ENCODE measurements around the gene CTNND2.

The CTNND2 gene

GRCh38 chr5:10987925-10988504, 916.2 kb downstream of the CTNND2 start:
- DNase-seq (ENCODE audit: low spot score): peak; percentile 36

- no peak for DNase-seq (ENCODE audit: low spot score)
These were observed 916.8 kb downstream of the CTNND2 start for GRCh38 chr5:10987276-10987924.

- DNase-seq (ENCODE audit: low spot score): no peak
These were observed 918.5 kb downstream of the CTNND2 start for GRCh38 chr5:10985721-10986110.

DNA sequence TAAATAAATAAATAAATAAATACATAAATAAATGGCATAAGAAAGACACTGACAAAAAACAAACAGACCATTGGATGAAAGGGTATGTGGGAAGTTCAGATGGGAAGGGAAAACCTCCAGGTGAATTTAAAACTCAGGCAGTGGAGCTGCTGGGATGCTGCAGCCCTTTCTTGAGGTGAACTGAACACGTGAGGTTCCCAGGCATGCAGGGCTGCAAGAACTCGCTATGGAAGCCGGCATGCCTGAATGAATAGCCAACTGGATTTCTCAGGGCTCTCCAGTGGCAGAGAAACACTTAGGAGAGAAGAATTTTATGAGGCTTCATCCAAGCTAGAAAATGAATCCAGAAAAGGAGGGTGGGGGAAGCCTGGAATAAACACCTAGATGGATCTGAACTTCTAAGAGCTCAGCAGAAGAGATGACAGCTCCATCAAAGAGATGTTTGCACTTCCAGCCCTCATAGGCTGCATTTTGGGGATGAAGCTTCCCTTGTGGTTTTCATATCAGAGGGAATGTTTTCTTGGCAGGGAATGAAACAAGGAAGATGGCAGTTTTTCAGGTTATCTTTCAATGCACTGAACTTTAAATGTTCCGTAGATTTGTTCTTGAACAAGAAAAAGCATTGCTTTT, 919.0 kb downstream of the CTNND2 start:
- no peak for DNase-seq (ENCODE audit: low spot score)

DNA sequence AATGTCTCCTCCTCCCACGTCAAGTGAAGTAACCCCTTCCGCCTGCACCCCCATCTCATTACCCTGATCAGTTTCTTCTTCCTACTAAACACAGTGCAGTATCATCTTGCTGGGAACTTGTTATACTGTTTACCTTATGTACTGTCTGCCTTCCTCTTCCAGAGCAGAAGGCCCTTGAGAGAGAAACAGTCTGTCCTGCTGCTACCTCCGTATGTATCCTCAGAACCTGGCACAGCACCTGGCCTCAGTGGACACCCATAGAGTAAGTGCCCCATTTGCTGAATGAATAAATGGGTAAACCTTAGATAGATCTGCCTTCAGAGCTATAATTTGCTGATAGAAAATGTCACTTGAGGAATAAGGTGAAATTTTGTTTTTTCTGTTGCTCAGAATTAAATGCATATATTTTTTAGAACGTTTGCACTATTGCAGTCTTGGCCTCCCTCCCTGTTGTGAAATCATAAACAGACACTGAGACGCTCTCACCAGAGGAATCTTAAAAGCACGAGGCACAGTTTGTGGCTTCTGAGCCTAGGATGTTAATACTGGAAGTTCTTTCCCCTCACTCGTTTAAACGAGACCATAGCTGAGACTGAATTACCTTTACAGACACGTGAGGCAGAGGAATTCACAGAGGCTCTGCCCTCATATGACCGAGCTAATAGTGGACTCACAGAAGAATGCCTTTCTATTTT, 920.1 kb downstream of the CTNND2 start:
- DNase-seq (ENCODE audit: low spot score): no peak

DNA sequence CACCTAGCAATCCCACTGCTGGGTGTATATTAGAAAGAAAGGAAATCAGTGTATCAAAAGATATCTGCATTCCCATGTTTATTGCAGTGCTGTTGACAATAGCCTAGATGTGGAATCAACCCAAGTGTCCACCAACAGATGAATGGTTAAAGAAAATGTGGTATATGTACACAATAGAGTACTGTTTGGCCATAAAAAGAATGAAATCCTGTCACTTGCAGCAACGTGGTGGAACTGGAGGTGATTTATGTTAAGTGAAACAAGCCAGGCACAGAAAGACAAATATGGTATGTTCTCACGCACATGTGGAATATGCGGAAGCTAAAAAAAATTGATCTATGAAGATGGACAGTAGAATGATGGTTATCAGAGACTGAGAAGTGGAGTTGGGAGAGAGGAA, 921.6 kb downstream of the CTNND2 start:
- no peak for DNase-seq (ENCODE audit: low spot score)

DNA sequence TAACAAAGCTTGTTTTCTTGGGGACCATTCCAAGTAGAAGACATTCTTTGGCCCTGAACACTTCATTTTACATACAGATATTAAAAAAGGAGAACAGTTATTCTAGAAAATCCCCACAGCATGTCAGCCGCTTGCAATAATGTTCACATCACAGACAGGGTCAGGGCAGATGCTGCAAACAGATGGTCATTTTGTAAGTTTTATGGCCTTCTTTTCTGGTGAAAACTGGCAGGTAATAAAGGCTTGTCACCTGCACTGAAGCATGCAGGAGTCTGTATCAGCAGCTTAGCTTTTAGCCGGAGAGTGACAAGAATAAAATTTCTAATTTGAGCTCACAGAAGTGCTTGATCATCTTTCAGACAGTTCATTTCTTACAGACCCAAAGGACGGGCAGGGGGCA, 922.3 kb downstream of the CTNND2 start:
- DNase-seq (ENCODE audit: low spot score): no peak

DNA sequence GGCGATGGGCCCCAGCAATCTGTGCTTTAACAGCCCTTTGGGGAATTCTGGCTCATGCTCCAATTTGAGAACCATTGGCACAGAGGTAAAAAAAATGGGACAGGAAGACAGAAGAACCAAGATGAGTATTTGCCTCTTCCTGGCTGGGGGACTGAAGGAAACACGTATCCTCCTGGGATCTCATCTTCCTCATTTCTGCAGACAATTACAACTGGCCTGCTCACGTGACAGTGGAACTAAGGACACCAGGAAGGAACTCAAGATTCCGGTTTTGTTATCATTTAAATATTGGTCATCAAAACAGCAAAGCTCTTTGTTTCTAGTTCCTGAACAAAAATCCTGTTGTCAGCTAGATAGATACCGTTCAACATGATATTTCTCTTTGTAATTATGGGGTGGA, 927.2 kb downstream of the CTNND2 start:
- no peak for DNase-seq (ENCODE audit: low spot score)

GRCh38 chr5:10975945-10976344, 928.3 kb downstream of the CTNND2 start:
- no peak for DNase-seq (ENCODE audit: low spot score)

GRCh38 chr5:10974850-10975249, 929.4 kb downstream of the CTNND2 start:
- no peak for DNase-seq (ENCODE audit: low spot score)

DNA sequence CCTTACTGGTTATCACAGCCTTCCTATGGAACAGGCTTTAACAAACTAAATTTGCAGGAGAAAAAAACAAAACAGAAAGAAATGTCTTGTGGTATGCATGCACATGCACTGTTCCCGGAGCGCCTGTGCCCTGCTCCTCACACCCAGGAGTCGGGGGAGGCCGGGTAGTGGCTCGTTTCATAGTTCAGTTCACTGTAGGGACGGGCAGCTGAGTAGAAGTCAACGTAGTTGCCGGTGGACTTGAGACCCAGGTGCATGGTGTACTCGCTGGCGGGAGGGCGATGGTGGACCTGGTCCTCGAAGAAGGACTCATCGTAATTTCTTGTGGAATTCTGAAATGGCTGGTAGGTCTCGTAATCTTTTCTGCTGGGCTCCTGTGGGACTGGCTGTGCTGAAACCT, 930.9 kb downstream of the CTNND2 start:
- no peak for DNase-seq (ENCODE audit: low spot score)

DNA sequence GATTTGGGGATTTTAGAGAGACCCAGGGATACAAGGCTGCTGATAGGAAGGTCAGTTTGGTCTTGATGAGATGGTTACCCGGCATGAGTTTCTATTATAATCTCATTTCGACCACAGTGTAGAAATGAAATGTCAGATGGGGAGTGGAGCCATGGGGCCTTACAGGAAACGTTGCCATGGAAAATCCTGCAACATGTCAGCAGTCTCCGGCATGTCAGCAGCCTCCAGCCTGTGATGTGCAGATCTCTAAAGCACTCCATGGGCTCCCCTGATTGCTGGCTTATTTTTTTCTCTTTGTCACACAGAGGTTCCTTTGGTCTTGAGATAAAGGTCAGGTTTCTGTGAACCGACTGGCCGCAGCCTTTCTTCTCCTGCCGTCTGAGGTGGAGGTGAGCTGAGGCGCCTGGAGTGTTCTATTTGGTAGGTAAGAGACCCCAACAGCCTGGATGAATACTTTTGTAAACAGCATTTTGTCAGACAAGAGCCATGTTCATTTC, 934.5 kb downstream of the CTNND2 start:
- DNase-seq (ENCODE audit: low spot score): no peak

- DNase-seq (ENCODE audit: low spot score): no peak
These were observed 939.4 kb downstream of the CTNND2 start for GRCh38 chr5:10964806-10965205.

DNA sequence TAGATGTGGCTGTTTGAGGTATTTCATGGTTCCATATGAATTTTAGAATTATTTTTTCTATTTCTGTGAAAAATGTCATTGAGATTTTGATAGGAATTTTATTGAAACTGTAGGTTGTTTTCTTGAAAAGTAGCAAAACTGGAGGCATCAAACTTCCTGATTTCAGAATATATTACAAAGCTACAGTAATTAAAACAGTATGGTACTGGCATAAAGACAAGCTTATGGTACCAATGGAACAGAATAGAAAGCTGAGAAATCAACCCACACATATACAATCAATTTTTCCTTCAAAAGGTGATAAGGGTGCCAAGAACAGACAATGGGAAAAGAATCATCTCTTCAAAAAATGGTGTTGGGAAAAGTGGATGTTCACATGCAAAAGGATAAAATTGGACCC, 945.5 kb downstream of the CTNND2 start:
- no peak for DNase-seq (ENCODE audit: low spot score)

DNA sequence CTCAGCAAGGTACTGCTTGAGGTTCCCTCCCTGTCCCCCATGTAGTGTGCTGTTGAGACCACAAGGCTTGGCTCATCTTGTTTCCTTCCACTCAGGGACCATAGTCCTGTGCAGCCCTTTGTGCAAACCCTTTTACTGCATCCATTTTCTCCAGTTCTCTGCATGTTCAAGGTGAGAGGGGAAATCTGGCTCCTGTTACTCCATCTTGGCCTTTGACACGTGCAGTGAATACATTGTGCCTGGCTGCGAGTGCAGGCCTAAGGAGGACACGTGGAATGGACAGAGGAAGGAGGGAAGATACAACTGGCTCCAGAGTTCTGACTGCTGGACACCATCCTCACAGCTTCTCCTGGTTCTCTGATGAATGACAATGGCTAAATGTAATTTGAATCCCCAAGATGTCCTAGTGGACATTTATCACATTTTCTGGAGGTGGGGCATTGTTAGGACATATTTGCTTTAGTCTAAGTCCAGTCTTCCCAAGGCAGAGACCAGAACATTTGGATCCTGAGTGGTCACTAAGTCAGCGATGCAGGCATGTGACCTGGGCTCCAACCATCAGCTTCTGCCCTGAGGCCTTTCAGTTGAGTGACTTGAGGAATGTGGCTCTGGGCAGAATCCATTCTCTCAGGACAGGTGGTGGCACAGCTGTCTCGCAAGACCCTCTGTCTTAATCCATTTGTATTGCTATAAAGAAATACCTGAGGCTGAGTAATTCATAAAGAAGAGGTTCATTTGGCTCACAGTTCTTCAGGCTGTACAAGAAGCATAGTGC, 954.2 kb downstream of the CTNND2 start:
- no peak for DNase-seq (ENCODE audit: low spot score)

GRCh38 chr5:10946050-10946449, 958.2 kb downstream of the CTNND2 start:
- DNase-seq (ENCODE audit: low spot score): no peak

- no peak for DNase-seq (ENCODE audit: low spot score)
These were observed 962.3 kb downstream of the CTNND2 start for GRCh38 chr5:10941900-10942299.

DNA sequence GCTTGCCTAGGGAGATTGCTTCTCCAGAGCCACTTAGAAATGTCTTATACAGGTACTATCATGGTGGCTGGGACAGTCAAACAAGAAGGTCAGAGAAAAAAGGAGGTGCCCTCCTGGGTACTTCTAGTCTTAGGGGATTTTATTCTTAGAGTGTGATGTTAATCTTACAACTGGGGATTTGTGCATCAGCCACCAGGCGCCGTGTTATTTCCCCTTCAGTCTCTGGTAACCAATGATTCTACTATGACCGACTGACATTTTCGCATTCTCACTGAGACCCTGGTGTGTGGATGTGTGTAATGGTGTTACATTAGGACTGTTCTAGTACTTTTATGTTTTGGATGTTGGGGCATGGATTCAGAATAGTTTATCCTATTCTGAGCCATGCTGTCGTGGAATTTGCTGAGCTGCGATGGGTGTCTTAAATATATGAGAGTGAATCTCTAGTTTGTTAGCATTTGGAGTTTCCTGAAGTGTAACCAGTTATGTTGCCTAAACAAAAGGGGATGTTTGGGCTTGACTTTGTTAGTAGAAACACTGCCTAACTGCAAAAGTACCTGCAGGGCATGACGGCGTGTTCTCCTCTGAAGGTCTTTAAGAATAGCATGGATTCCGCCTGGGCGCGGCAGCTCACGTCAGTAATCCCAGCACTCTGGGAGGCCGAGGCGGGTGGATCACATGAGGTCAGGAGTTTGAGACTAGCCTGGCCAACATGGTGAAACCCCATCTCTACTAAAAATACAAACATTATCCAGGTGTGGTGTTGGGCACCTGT, 968.0 kb downstream of the CTNND2 start:
- DNase-seq (ENCODE audit: low spot score): no peak

- DNase-seq (ENCODE audit: low spot score): no peak
These were observed 968.7 kb downstream of the CTNND2 start for GRCh38 chr5:10935536-10935935.

- DNase-seq (ENCODE audit: low spot score): no peak
These were observed 969.4 kb downstream of the CTNND2 start for GRCh38 chr5:10934783-10935355.

DNA sequence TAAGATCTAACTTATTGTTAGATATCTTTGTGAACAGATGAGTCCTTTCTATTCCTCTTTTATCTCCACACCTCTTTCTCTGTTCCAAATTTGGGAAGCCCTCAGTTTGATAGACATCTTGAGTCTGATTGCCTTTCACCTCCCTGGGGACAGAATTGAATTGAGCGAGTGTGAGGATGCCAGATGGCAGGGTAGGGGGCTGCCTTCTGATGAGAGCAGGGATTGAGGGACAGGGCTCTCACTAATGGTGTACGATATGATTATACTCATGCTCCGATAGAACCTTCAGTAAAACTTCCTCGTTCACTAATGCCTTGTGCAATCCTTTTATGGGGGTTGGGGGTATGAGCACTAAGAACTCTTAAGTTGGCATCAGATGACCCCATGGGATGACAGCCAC, 971.1 kb downstream of the CTNND2 start:
- no peak for DNase-seq (ENCODE audit: low spot score)
